GM12878 (cell line): ENCODE results near the gene SETD4. TPM values are rescaled to one million over a fixed set of nuclear protein-coding genes. Genes with fewer than 3 reads are reported as not detected.

Experiments used
- ATAC-seq: fragments of 200-7000 bp; cut with Tn5 transposase; 3 replicates; pipeline ENCODE4 v1.9.1; 2020; ENCODE audit warnings: mild to moderate bottlenecking, moderate library complexity
- BruUV-seq: library from RNA; stranded (reverse); fragments of 400-500 nt; replicated peaks from 2 replicates; lab custom pipeline; 2021; lab: Mats Ljungman, UMichigan
- CTCF ChIA-PET: fragments of 300-600 bp; sonication (Branson Sonifier 250); formaldehyde crosslinking; extraction: SDS; loops from one replicate; lab custom pipeline; 2021; ENCODE audit warnings: inconsistent platforms; lab: Yijun Ruan, JAX
- POLR2A ChIA-PET: fragments of 350-600 bp; formaldehyde crosslinking; extraction: SDS; loops from one replicate; lab custom pipeline; 2021; ENCODE audit warnings: inconsistent platforms; lab: Charles Lee
- RAD21 ChIA-PET: fragments of 300-600 bp; sonication (Branson Sonifier 250); formaldehyde crosslinking; loops from one replicate; lab custom pipeline; 2023; ENCODE audit warnings: antibody characterized with exemption; ENCODE audit not compliant: unreplicated experiment; lab: Charles Lee
- SMC1A ChIA-PET: fragments of 300-600 bp; sonication (Branson Sonifier 250); formaldehyde crosslinking; loops from one replicate; lab custom pipeline; 2023; ENCODE audit not compliant: unreplicated experiment, uncharacterized antibody; lab: Charles Lee
- DNase-seq: peaks from one replicate; pipeline ENCODE4 v3.0.0-alpha.2; 2011; ENCODE audit warnings: low read depth, low spot score
- FAIRE-seq: peaks from 3 replicates; lab custom pipeline; 2011; peaks lifted over from hg19 to GRCh38; lab: Jason Lieb, UNC
- H2AFZ ChIP-seq: 2 replicates; pipeline ENCODE4 v1.6.0; 2011; ENCODE audit warnings: low read depth, low read length, control low read depth; ENCODE audit not compliant: control insufficient read depth
- H3K27ac ChIP-seq: 2 replicates; pipeline ENCODE4 v1.5.1; 2011; ENCODE audit warnings: control low read depth; ENCODE audit not compliant: control insufficient read depth, insufficient read depth
- H3K27me3 ChIP-seq, 2 experiments: replicated peaks in 1 of 2; 2 replicates each; pipeline versions ENCODE4 v1.6.0 to v1.6.1; 2011; ENCODE audit warnings: low read length in 1 of 2; ENCODE audit not compliant: control insufficient read depth in 2 of 2, insufficient read depth in 2 of 2
- H3K36me3 ChIP-seq, 2 experiments: 2 replicates each; pipeline ENCODE4 v1.5.1; 2011; ENCODE audit warnings: low read length in 1 of 2; ENCODE audit not compliant: control insufficient read depth in 2 of 2, insufficient read depth in 2 of 2
- H3K4me1 ChIP-seq: 2 replicates; pipeline ENCODE4 v1.6.1; 2011; ENCODE audit warnings: mild to moderate bottlenecking, low read length, moderate library complexity, mixed read lengths; ENCODE audit not compliant: control insufficient read depth, insufficient read depth
- H3K4me2 ChIP-seq: 2 replicates; pipeline ENCODE4 v1.6.0; 2011; ENCODE audit warnings: control low read depth; ENCODE audit not compliant: control insufficient read depth, insufficient read depth
- H3K4me3 ChIP-seq: fragments of 200-600 bp; sonication (generic); 2 replicates; pipeline ENCODE4 v1.5.1; 2016
- H3K79me2 ChIP-seq: 2 replicates; pipeline ENCODE4 v1.6.0; 2011; ENCODE audit warnings: low read length; ENCODE audit not compliant: control insufficient read depth, insufficient read depth
- H3K9ac ChIP-seq: 2 replicates; pipeline ENCODE4 v1.8.0; 2011; ENCODE audit warnings: low read length, control low read depth, mixed read lengths; ENCODE audit not compliant: control insufficient read depth, insufficient read depth
- H3K9me3 ChIP-seq: replicated peaks from 3 replicates; pipeline ENCODE4 v1.5.1; 2011; ENCODE audit warnings: mild to moderate bottlenecking, low read length; ENCODE audit not compliant: control insufficient read depth, insufficient read depth
- H4K20me1 ChIP-seq: 2 replicates; pipeline ENCODE4 v1.6.0; 2011; ENCODE audit not compliant: control insufficient read depth, insufficient read depth
- CEBPB ChIP-seq, 2 experiments: fragments of 150-350 bp in 1 of 2; IDR thresholded peaks; 2 replicates each; pipeline ENCODE4 v1.6.1; 2012 to 2014; ENCODE audit warnings: low read depth in 2 of 2, low read length in 2 of 2, borderline replicate concordance in 1 of 2, inconsistent platforms in 1 of 2
- EGR1 ChIP-seq, 2 experiments: IDR thresholded peaks; 1 replicate in 1 of 2; 2 replicates in 1 of 2; pipeline ENCODE4 v1.6.1; 2011 to 2012; ENCODE audit warnings: low read depth in 2 of 2, low read length in 2 of 2, borderline replicate concordance in 1 of 2, mild to moderate bottlenecking in 1 of 2, moderate library complexity in 1 of 2
- ETV6 ChIP-seq, 2 experiments: fragments of 450-650 bp in 1 of 2; IDR thresholded peaks in 1 of 2; conservative IDR thresholded peaks in 1 of 2; 2 replicates each; pipeline ENCODE4 v1.6.1; 2014; ENCODE audit warnings: antibody characterized with exemption in 1 of 2, borderline replicate concordance in 1 of 2, low read depth in 1 of 2, mild to moderate bottlenecking in 1 of 2, moderate library complexity in 1 of 2
- HSF1 ChIP-seq: fragments of 150-350 bp; IDR thresholded peaks from 2 replicates; pipeline ENCODE4 v1.6.1; 2014; ENCODE audit warnings: mild to moderate bottlenecking, low read depth, low read length
- NR2C1 ChIP-seq: fragments of 450-650 bp; IDR thresholded peaks from 2 replicates; pipeline ENCODE4 v1.6.1; 2017; ENCODE audit warnings: antibody characterized with exemption, mild to moderate bottlenecking, moderate library complexity
- PAX5 ChIP-seq: IDR thresholded peaks from 2 replicates; pipeline ENCODE4 v1.6.1; 2011; ENCODE audit warnings: low read depth, low read length, borderline replicate concordance
- RELB ChIP-seq: fragments of 450-650 bp; IDR thresholded peaks from 2 replicates; pipeline ENCODE4 v1.6.1; 2017; ENCODE audit warnings: low read depth, mild to moderate bottlenecking, moderate library complexity
- SMAD1 ChIP-seq: fragments of 450-650 bp; IDR thresholded peaks from 2 replicates; pipeline ENCODE4 v1.6.1; 2018; ENCODE audit warnings: mild to moderate bottlenecking, low read depth; ENCODE audit not compliant: partially characterized antibody
- SPI1 ChIP-seq: IDR thresholded peaks from 2 replicates; pipeline ENCODE4 v1.6.1; 2011; ENCODE audit warnings: low read depth, mild to moderate bottlenecking, low read length, moderate library complexity, borderline replicate concordance; ENCODE audit not compliant: insufficient read depth
- STAT3 ChIP-seq: IDR thresholded peaks from 2 replicates; pipeline ENCODE4 v1.6.1; 2011; ENCODE audit warnings: low read depth, low read length, improper control_type of control experiment
- SUPT20H ChIP-seq: IDR thresholded peaks from 2 replicates; pipeline ENCODE4 v1.6.1; 2011; ENCODE audit warnings: low read depth, mild to moderate bottlenecking, low read length, moderate library complexity, borderline replicate concordance; ENCODE audit not compliant: control insufficient read depth
- USF2 ChIP-seq: IDR thresholded peaks from 2 replicates; pipeline ENCODE4 v1.6.1; 2011; ENCODE audit warnings: low read depth, low read length, improper control_type of control experiment, borderline replicate concordance
- WGBS: methylation state at CpG from one replicate; pipeline ENCODE4 v1.1.6; 2016; ENCODE audit warnings: low lambda C conversion rate; ENCODE audit not compliant: insufficient replicate concordance, insufficient coverage; ENCODE audit errors: missing lambda C conversion rate; 5-methylcytosine and 5-hydroxymethylcytosine counted together
- in situ Hi-C: fragments of 300-500 bp; cut with MboI; formaldehyde crosslinking; loops from 9 replicates; pipeline ENCODE4 v1.14.3; 2018; ENCODE audit warnings: mixed read lengths
- intact Hi-C: fragments of 100-400 bp; cut with micrococcal nuclease; formaldehyde crosslinking; loops from one replicate; pipeline ENCODE4 v1.14.2; 2022; ENCODE audit not compliant: unreplicated experiment
- polyA plus RNA-seq, 11 experiments: library from polyadenylated mRNA; depleted of rRNA in 4 of 11; unstranded in 6 of 11; stranded (reverse) in 5 of 11; fragments of >200 nt; fragmentation: Nextera tagmentation in 4 of 11; fragmentation: Illumina TruSeq in 1 of 11; extraction: Ambion mirVana in 4 of 11; extraction: Trizol in 1 of 11; gene quantifications; 1 replicate in 1 of 11; 2 replicates in 10 of 11; pipeline versions ENCODE4 v1.2.1 to v1.2.3, GENCODE V29; 2011 to 2016; ENCODE audit warnings: inconsistent platforms in 2 of 11, missing spikeins in 2 of 11, low read depth in 1 of 11
- total RNA-seq, 4 experiments: library from RNA; depleted of rRNA in 3 of 4; stranded (reverse); fragments of >200 nt in 3 of 4; fragmentation: Illumina TruSeq in 1 of 4; extraction: Trizol in 1 of 4; gene quantifications; 2 replicates each; pipeline versions ENCODE4 v1.2.1 to v1.2.3, GENCODE V29; 2013 to 2021

Gene SETD4
- total and polyA plus RNA-seq, 10 of the 15 experiments (the other 5 are each of a cell fraction or from before 2014, with no cell fraction given): 10.3 to 37.0 (median 18.6) TPM

GRCh38 chr21:36080386-36080785 lies 20.1 kb upstream of the SETD4 start:
- Histone ChIP-seq H3K9me3 (no peaks in the 10 kb centered on the region; the same call in 2 of the 3 replicates), H3K36me3 (no peaks in the 10 kb centered on the region), H3K4me2 (no peak overlapping the region), H3K4me1 (peaks cover 20% of the 10 kb centered on the region), H3K27me3 (no peaks in the 10 kb centered on the region), H3K4me3 (no peak overlapping the region), H3K79me2 (no peaks in the 10 kb centered on the region), H4K20me1 (no peaks in the 10 kb centered on the region), H2AFZ (no peak overlapping the region), H3K27ac (no peak overlapping the region), H3K9ac (no peak overlapping the region)
- DNase-seq (no peak), FAIRE-seq (no peak), ATAC-seq (no peak)
- ChIA-PET POLR2A (interaction anchor here (0.6 to 0.7 kb wide), 2 partner anchors 16 to 89 kb away, joined by 3 read pairs; no protein-coding TSS in a partner anchor), SMC1A (interaction anchor here (0.7 kb wide), 1 partner anchor 176 kb away, joined by 3 read pairs; no protein-coding TSS in a partner anchor), CTCF (no interaction called here), RAD21 (interaction anchor here (0.5 to 1.2 kb wide), 2 partner anchors 20 to 38 kb away, joined by 3 read pairs; partner anchors contain the start of gene SETD4)
- in situ Hi-C loops (no loop called here), intact Hi-C loops (no loop called here)
- 97% methylated on average over 1 of the region's 1 CpG for WGBS
- TF ChIP-seq STAT3 (no peak), SPI1 (no peak), SUPT20H (no peak), NR2C1 (no peak), USF2 (no peak), PAX5 (no peak)
- no TSS peak for BruUV-seq

- H3K9me3 ChIP-seq: no peaks in the 10 kb centered on the region; the same call in 2 of the 3 replicates
- ChIA-PET CTCF (interaction anchor here (1.7 kb wide), 2 partner anchors 8 to 33 kb away, joined by 5 to 8 read pairs; no protein-coding TSS in a partner anchor), SMC1A (no interaction called here), POLR2A (interaction anchor here (0.5 kb wide), 1 partner anchor 16 kb away, joined by 9 read pairs; no protein-coding TSS in a partner anchor), RAD21 (no interaction called here)
- intact Hi-C loops (no loop called here), in situ Hi-C loops (no loop called here)
- no peak overlapping the region for H3K4me3 ChIP-seq
- WGBS: 88% methylated on average over 8 of the region's 8 CpGs
- no peak overlapping the region for H3K4me2 ChIP-seq
- BruUV-seq: no TSS peak
- H3K36me3 ChIP-seq: no peaks in the 10 kb centered on the region
- H3K79me2 ChIP-seq: no peaks in the 10 kb centered on the region
- no peak for ATAC-seq
- no peak overlapping the region for H3K27ac ChIP-seq
- no peak for DNase-seq
- no peaks in the 10 kb centered on the region for H4K20me1 ChIP-seq
- H2AFZ ChIP-seq: no peak overlapping the region
- no peak overlapping the region for H3K9ac ChIP-seq
- no peak for FAIRE-seq
- H3K4me1 ChIP-seq: peaks cover 20% of the 10 kb centered on the region
- H3K27me3 ChIP-seq: no peaks in the 10 kb centered on the region
- no peak for TF ChIP-seq EGR1 (IDR thresholded peaks at IDR 0.05; ENCODE audit: borderline replicate concordance in 1 of 2, low read depth in 2 of 2, low read length in 2 of 2)
- TF ChIP-seq CEBPB (IDR thresholded peaks at IDR 0.05; ENCODE audit: borderline replicate concordance in 1 of 2, low read depth in 2 of 2, low read length in 2 of 2): no peak
- no peak for TF ChIP-seq ETV6 (conservative IDR thresholded peaks at IDR 0.05 in 1 of 2, IDR thresholded peaks at IDR 0.05 in 1 of 2; ENCODE audit: borderline replicate concordance in 1 of 2, low read depth in 1 of 2)
- TF ChIP-seq SMAD1: no peak
- no peak for TF ChIP-seq HSF1
- no peak for TF ChIP-seq RELB
These were observed 19.3 kb upstream of the SETD4 start for GRCh38 chr21:36079671-36080070.
